HG03097 (cell line): ENCODE measurements around the gene DAGLA.

Experiments used
- ATAC-seq: cut with Tn5 transposase; IDR thresholded peaks from one replicate; pipeline ENCODE4 v1.9.1; 2021; ENCODE audit not compliant: unreplicated experiment, low FRiP score

DAGLA gene

GRCh38 chr11:61727401-61727811 lies 47.2 kb downstream of the DAGLA start:
- ATAC-seq, result no peak

- no peak for ATAC-seq
These were observed 48.1 kb downstream of the DAGLA start for GRCh38 chr11:61728066-61728939.

- ATAC-seq, result no peak
These were observed 48.7 kb downstream of the DAGLA start for GRCh38 chr11:61728940-61729219.

- ATAC-seq, result no peak
These were observed 50.2 kb downstream of the DAGLA start for GRCh38 chr11:61730240-61730994.

GRCh38 chr11:61731211-61731951 lies 51.2 kb downstream of the DAGLA start:
- no peak for ATAC-seq

- no peak for ATAC-seq
These were observed 51.9 kb downstream of the DAGLA start for GRCh38 chr11:61731952-61732675.

- no peak for ATAC-seq
These were observed 52.5 kb downstream of the DAGLA start for GRCh38 chr11:61732705-61733104.

- no peak for ATAC-seq
These were observed 53.2 kb downstream of the DAGLA start for GRCh38 chr11:61733120-61733978.

GRCh38 chr11:61734767-61735166 lies 54.6 kb downstream of the DAGLA start:
- no peak for ATAC-seq

- ATAC-seq, result no peak
These were observed 55.2 kb downstream of the DAGLA start for GRCh38 chr11:61735391-61735790.

- no peak for ATAC-seq
These were observed 56.1 kb downstream of the DAGLA start for GRCh38 chr11:61736310-61736709.

GRCh38 chr11:61737131-61737530 lies 56.9 kb downstream of the DAGLA start:
- no peak for ATAC-seq

GRCh38 chr11:61737636-61738386 lies 57.6 kb downstream of the DAGLA start:
- ATAC-seq, result no peak

- no peak for ATAC-seq
These were observed 58.6 kb downstream of the DAGLA start for GRCh38 chr11:61738776-61739175.

- no peak for ATAC-seq
These were observed 59.2 kb downstream of the DAGLA start for GRCh38 chr11:61739413-61739812.

- no peak for ATAC-seq
These were observed 59.8 kb downstream of the DAGLA start for GRCh38 chr11:61739966-61740365.

- ATAC-seq, result no peak
These were observed 62.2 kb downstream of the DAGLA start for GRCh38 chr11:61742391-61742790.

- ATAC-seq, result no peak
These were observed 63.4 kb downstream of the DAGLA start for GRCh38 chr11:61743486-61744095.

GRCh38 chr11:61744181-61744580 lies 64.0 kb downstream of the DAGLA start:
- no peak for ATAC-seq
